Measurements from ENCODE around the gene TOP3A. TPM values are rescaled to one million over a fixed set of nuclear protein-coding genes. Genes with fewer than 3 reads are reported as not detected.

Gene TOP3A
- total RNA-seq (10 to 100 TPM; 24.7 to 43.8 TPM), polyA plus RNA-seq (ENCODE audit: insufficient read length in 6 of 6) (10 to 100 TPM; 47.6 to 65.1 (median 52.3) TPM)
- long read RNA-seq, donor 1, partial matches to known transcripts: 0 of 2 reads
- long read RNA-seq, donor 1, other reads (novel, unspliced or antisense): 0 of 2 reads
- long read RNA-seq, donor 2, full-length matches to known transcripts: 2 of 2 reads
- long read RNA-seq, donor 2, partial matches to known transcripts: 0 of 2 reads
- long read RNA-seq, donor 2, other reads (novel, unspliced or antisense): 0 of 2 reads
- long read RNA-seq, donor 3: 0 reads
- long read RNA-seq, donor 4, partial matches to known transcripts: 1 of 2 reads
- long read RNA-seq, donor 4, other reads (novel, unspliced or antisense): 1 of 2 reads
- long read RNA-seq, donor 5, partial matches to known transcripts: 0 of 1 reads
- long read RNA-seq, donor 5, other reads (novel, unspliced or antisense): 0 of 1 reads
- long read RNA-seq, donor 6: 0 reads
- long read RNA-seq, donor 7, full-length matches to known transcripts: 2 of 2 reads
- long read RNA-seq, donor 7, partial matches to known transcripts: 0 of 2 reads
- long read RNA-seq, donor 7, other reads (novel, unspliced or antisense): 0 of 2 reads
- long read RNA-seq, donor 8, partial matches to known transcripts: 0 of 3 reads
- long read RNA-seq, donor 8, other reads (novel, unspliced or antisense): 0 of 3 reads
- long read RNA-seq, donor 9: 0 reads
- long read RNA-seq, donor 10, partial matches to known transcripts: 2 of 2 reads
- long read RNA-seq, donor 10, other reads (novel, unspliced or antisense): 0 of 2 reads
- long read RNA-seq, donor 11: 0 reads
- long read RNA-seq, donor 12, full-length matches to known transcripts: 4 of 4 reads
- long read RNA-seq, donor 12, partial matches to known transcripts: 0 of 4 reads
- long read RNA-seq, donor 12, other reads (novel, unspliced or antisense): 0 of 4 reads

GRCh38 chr17:18314731-18315561, at the start of gene TOP3A, which contains the start of gene SMCR8:
TSS of gene TOP3A (minus strand) at chr17:18314994. CDS start at chr17:18314778, 216 bp downstream.
TSS of gene SMCR8 (plus strand) at chr17:18315293. CDS start at chr17:18315790, 497 bp downstream.
- peaks cover 0 to 54% of the 10 kb centered on the region in 2 donors for H3K36me3 ChIP-seq
- DNase-seq (peak; percentile 97 to 99 (median 98)), ATAC-seq (peak; percentile 98)
- no peaks in the 10 kb centered on the region for H3K9me3 ChIP-seq
- no peak for TF ChIP-seq CTCF (IDR thresholded peaks at IDR 0.05)
- peaks cover 50 to 84% of the 10 kb centered on the region in 2 donors for H3K4me1 ChIP-seq
- H3K27ac ChIP-seq: peak within 1 kb of the TSS; percentile 86 to 99
- no peaks in the 10 kb centered on the region for H3K27me3 ChIP-seq
- intact Hi-C loops (cut with DNase I): no loop called here
- H3K4me3 ChIP-seq: peak within 1 kb of the TSS; percentile 78 to 87

- intact Hi-C loops (cut with DNase I): no loop called here
- no peak for TF ChIP-seq CTCF (IDR thresholded peaks at IDR 0.05)
- ATAC-seq: no peak
- H3K4me3 ChIP-seq: no peak overlapping the region
- no peak overlapping the region for H3K27ac ChIP-seq
- no peak for DNase-seq
- H3K36me3 ChIP-seq: peaks cover 0 to 14% of the 10 kb centered on the region in 2 donors
- no peaks in the 10 kb centered on the region for H3K9me3 ChIP-seq
- peaks cover 0 to 2% of the 10 kb centered on the region in 2 donors for H3K27me3 ChIP-seq
- peaks cover 10 to 23% of the 10 kb centered on the region in 2 donors for H3K4me1 ChIP-seq
These were observed 49.4 kb upstream of the TOP3A start for GRCh38 chr17:18364166-18364565.

- H3K36me3 ChIP-seq: peaks cover 0 to 22% of the 10 kb centered on the region in 2 donors
- peak; percentile 83 to 99 (median 92) for DNase-seq
- H3K27me3 ChIP-seq: no peaks in the 10 kb centered on the region
- peak within 1 kb of the TSS; percentile 68 to 83 for H3K27ac ChIP-seq
- no peaks in the 10 kb centered on the region for H3K9me3 ChIP-seq
- no peak for TF ChIP-seq CTCF (IDR thresholded peaks at IDR 0.05)
- peaks cover 10 to 23% of the 10 kb centered on the region in 2 donors for H3K4me1 ChIP-seq
- peak within 1 kb of the TSS; percentile 72 to 95 for H3K4me3 ChIP-seq
- peak; percentile 100 for ATAC-seq
- intact Hi-C loops (cut with DNase I): no loop called here
These were observed 48.6 kb upstream of the TOP3A start, which contains the start of gene SHMT1 for GRCh38 chr17:18363101-18364049. TSS of gene SHMT1 (minus strand) at chr17:18363550. CDS start at chr17:18355981, 7,569 bp downstream.

GRCh38 chr17:18362698-18363100, 47.9 kb upstream of the TOP3A start:
- TF ChIP-seq CTCF (IDR thresholded peaks at IDR 0.05): no peak
- peaks cover 10 to 25% of the 10 kb centered on the region in 2 donors for H3K4me1 ChIP-seq
- intact Hi-C loops (cut with DNase I): no loop called here
- peak overlapping the region; percentile 72 to 95 for H3K4me3 ChIP-seq
- H3K9me3 ChIP-seq: no peaks in the 10 kb centered on the region
- DNase-seq (peak in 2 of 4 donors; percentile 27 to 81), ATAC-seq (peak; percentile 58)
- peaks cover 0 to 25% of the 10 kb centered on the region in 2 donors for H3K36me3 ChIP-seq
- peak overlapping the region; percentile 68 to 83 for H3K27ac ChIP-seq
- H3K27me3 ChIP-seq: no peaks in the 10 kb centered on the region

Measured in left lung (tissue), 14 donors.